Heart right ventricle (tissue), 16 donors: ENCODE results near the gene POLD2. TPM values are rescaled to one million over a fixed set of nuclear protein-coding genes. Genes with fewer than 3 reads are reported as not detected.

Experiments used
- ATAC-seq, 8 donors: fragments of 200-7000 bp; cut with Tn5 transposase; one replicate each; pipeline ENCODE4 v1.9.1; 2020; ENCODE audit warnings: mild to moderate bottlenecking in 8 of 8, moderate library complexity in 8 of 8, moderate number of reproducible peaks in 1 of 8
- DNase-seq, 2 donors: peaks; one replicate each; pipeline ENCODE4 v3.0.0-alpha.2; 2020
- H3K27ac ChIP-seq, 10 donors: fragments of 200-600 bp; sonication (generic) in 2 of 10; one replicate each; pipeline versions ENCODE4 v1.5.0 to v1.8.0; 2020 to 2022; ENCODE audit warnings: mild to moderate bottlenecking in 3 of 10
- H3K27me3 ChIP-seq, 7 donors: fragments of 200-600 bp; one replicate each; pipeline ENCODE4 v1.8.0; 2021 to 2022; ENCODE audit warnings: mild to moderate bottlenecking in 2 of 7
- H3K36me3 ChIP-seq, 9 donors: fragments of 200-600 bp; sonication (generic) in 1 of 9; one replicate each; pipeline versions ENCODE4 v1.5.0 to v1.8.0; 2020 to 2022; ENCODE audit warnings: mild to moderate bottlenecking in 2 of 9
- H3K4me1 ChIP-seq, 9 donors: fragments of 200-600 bp; sonication (generic) in 1 of 9; one replicate each; pipeline versions ENCODE4 v1.5.0 to v1.8.0; 2020 to 2022; ENCODE audit warnings: mild to moderate bottlenecking in 4 of 9
- H3K4me3 ChIP-seq, 10 donors: fragments of 200-600 bp; sonication (generic) in 2 of 10; one replicate each; pipeline versions ENCODE4 v1.5.0 to v1.8.0; 2020 to 2022; ENCODE audit warnings: mild to moderate bottlenecking in 7 of 10, moderate library complexity in 2 of 10
- H3K9me3 ChIP-seq, 11 donors: fragments of 200-600 bp in 10 of 11; sonication (generic) in 2 of 11; one replicate each; pipeline versions ENCODE4 v1.5.0 to v1.8.0; 2013 to 2022; ENCODE audit warnings: mild to moderate bottlenecking in 2 of 11, control low read depth in 1 of 11, moderate library complexity in 1 of 11
- CTCF ChIP-seq, 9 donors: fragments of 200-600 bp; sonication (generic) in 2 of 9; IDR thresholded peaks; one replicate each; pipeline versions ENCODE4 v1.5.0 to v1.8.0; 2021 to 2022; ENCODE audit warnings: antibody characterized with exemption in 9 of 9, mild to moderate bottlenecking in 5 of 9, moderate library complexity in 1 of 9
- WGBS, 2 donors: extraction: QIAGEN DNeasy Blood & Tissue Kit; methylation state at CpG; one replicate each; pipeline ENCODE4 v1.1.7; 2013; ENCODE audit warnings: inconsistent platforms in 1 of 2; 5-methylcytosine and 5-hydroxymethylcytosine counted together
- intact Hi-C, 10 donors: fragments of 100-400 bp; cut with DNase I; formaldehyde crosslinking; loops; one replicate each; pipeline versions ENCODE4 v1.11.1 to v1.14.2; 2022
- polyA plus RNA-seq, 2 donors: library from polyadenylated mRNA; stranded (reverse); fragments of 200-250 nt; gene quantifications; one replicate each; pipeline ENCODE4 v1.2.3, GENCODE V29; 2013
- total RNA-seq, 10 donors: library from RNA; stranded (reverse); fragmentation: NEBNext Ultra II Directional in 3 of 10; extraction: Animal tissue kit (Norgen Biotek cat#: 25700) in 3 of 10; gene quantifications; one replicate each; pipeline versions ENCODE4 v1.2.1 to v1.2.4, GENCODE V29; 2021 to 2023
- donor health status: Arrhythmogenic right ventricular cardiomyopathy.
- donor health status: ischemic (EF 13 %, LVEDD 7.1; RV severe dilation, severe dysfunction).
- donor health status: healthy with polysubstance abuse.
- donor health status: DM: no; HTN: yes; CAD: no.
- donor health status: DM: no; HTN: no; CAD: no.
- donor health status: ischemic (EF 25% LVEDD 6.9; RV normal size, moderate dysfunction).
- donor health status: ischemic (EF 25% LVEDD 5.7; RV mildly dilated, moderate dysfunction).
- donor health status: healthy.
- donor health status: DM: yes; HTN: yes; CAD: no.
- donor health status: Ischemic cardiomyopathy.
- donor health status: ischemic (EF 35%, LVEDD 5.7; RV mildly dilated, moderate dysfunction).
- donor health status: nonischemic (EF 11% LVEDD 7.7; RV severe dilation, severe dysfunction).
- donor health status: DM: yes; HTN: yes; CAD: no.
- donor health status: PGD.
- donor health status: ischemic (EF 29% LVEDD 5.4; RV normal size, mild dysfunction).
- donor health status: nonischemic (EF 23%, LVEDD 6.1; RV moderate dilation, normal function).

The POLD2 gene
- total and polyA plus RNA-seq, 12 donors, result 64.4 to 150 (median 78.8) TPM

GRCh38 chr7:44161371-44161770 lies 38.0 kb upstream of the POLD2 start:
- Histone ChIP-seq H3K9me3 (no peaks in the 10 kb centered on the region), H3K27me3 (no peaks in the 10 kb centered on the region), H3K27ac (no peak overlapping the region), H3K4me3 (no peak overlapping the region), H3K36me3 (no peaks in the 10 kb centered on the region), H3K4me1 (peaks cover 0 to 10% (median 0%) of the 10 kb centered on the region in 9 donors)
- no peak for DNase-seq
- 98% methylated on average over 2 of the region's 2 CpGs for WGBS, 2 donors
- ATAC-seq, result no peak
- intact Hi-C loops, result no loop called here
- no peak for TF ChIP-seq CTCF (IDR thresholded peaks at IDR 0.05)

- WGBS, 2 donors, result 78 to 80% methylated on average over 5 of the region's 5 CpGs
- no peak for DNase-seq
- Histone ChIP-seq H3K27ac (no peak overlapping the region), H3K4me3 (no peak overlapping the region), H3K4me1 (peaks cover 0 to 10% (median 0%) of the 10 kb centered on the region in 9 donors), H3K27me3 (no peaks in the 10 kb centered on the region), H3K9me3 (no peaks in the 10 kb centered on the region), H3K36me3 (no peaks in the 10 kb centered on the region)
- peak in 5 of 8 donors; percentile 23 to 63 (median 29) for ATAC-seq
- TF ChIP-seq CTCF (IDR thresholded peaks at IDR 0.05), result no peak
- intact Hi-C loops, result no loop called here
Observed at GRCh38 chr7:44159824-44160630, 36.7 kb upstream of the POLD2 start.

GRCh38 chr7:44158873-44159631 lies 35.7 kb upstream of the POLD2 start:
- H3K9me3 ChIP-seq, result no peaks in the 10 kb centered on the region
- 90 to 92% methylated on average over 12 of the region's 12 CpGs for WGBS, 2 donors
- TF ChIP-seq CTCF (IDR thresholded peaks at IDR 0.05), result no peak
- intact Hi-C loops, result no loop called here
- H3K27me3 ChIP-seq, result no peaks in the 10 kb centered on the region
- ATAC-seq (peak in 4 of 8 donors; percentile 7 to 37 (median 10)), DNase-seq (no peak)
- no peak overlapping the region for H3K4me3 ChIP-seq
- peaks cover 0 to 10% (median 0%) of the 10 kb centered on the region in 9 donors for H3K4me1 ChIP-seq
- H3K36me3 ChIP-seq, result no peaks in the 10 kb centered on the region
- no peak overlapping the region for H3K27ac ChIP-seq

GRCh38 chr7:44158096-44158872 lies 34.9 kb upstream of the POLD2 start:
- TF ChIP-seq CTCF (IDR thresholded peaks at IDR 0.05), result no peak
- DNase-seq (no peak), ATAC-seq (peak in 1 of 8 donors; percentile 20)
- Histone ChIP-seq H3K4me3 (no peak overlapping the region), H3K9me3 (no peaks in the 10 kb centered on the region), H3K27me3 (no peaks in the 10 kb centered on the region), H3K4me1 (peaks cover 0 to 10% (median 0%) of the 10 kb centered on the region in 9 donors), H3K36me3 (no peaks in the 10 kb centered on the region), H3K27ac (no peak overlapping the region)
- intact Hi-C loops, result no loop called here
- WGBS, 2 donors, result 77 to 80% methylated on average over 10 of the region's 10 CpGs
